MM.1S (cell line): ENCODE data around the gene MED14.

Source experiments
- DNase-seq: peaks from one replicate; pipeline ENCODE4 v3.0.0-alpha.2; 2015
- H2AFZ ChIP-seq: fragments of 300-600 bp; sonication (generic); 2 replicates; pipeline ENCODE4 v1.6.0; 2016; ENCODE audit warnings: antibody characterized with exemption, low read length
- H3F3A ChIP-seq: fragments of 300-600 bp; sonication (generic); 2 replicates; pipeline ENCODE4 v1.6.1; 2016; ENCODE audit warnings: mild to moderate bottlenecking, antibody characterized with exemption, low read length, moderate library complexity, mixed read lengths; ENCODE audit not compliant: insufficient read depth
- H3K27ac ChIP-seq: fragments of 300-600 bp; sonication (generic); 2 replicates; pipeline ENCODE4 v1.5.1; 2016; ENCODE audit warnings: mild to moderate bottlenecking, low read length
- H3K27me3 ChIP-seq: fragments of 300-600 bp; sonication (generic); replicated peaks from 2 replicates; pipeline ENCODE4 v1.6.0; 2016; ENCODE audit warnings: low read length; ENCODE audit not compliant: insufficient read depth
- H3K36me3 ChIP-seq: fragments of 300-600 bp; sonication (generic); replicated peaks from 2 replicates; pipeline ENCODE4 v1.6.1; 2016; ENCODE audit warnings: mild to moderate bottlenecking, low read length, mixed read lengths; ENCODE audit not compliant: insufficient read depth
- H3K4me1 ChIP-seq: fragments of 300-600 bp; sonication (generic); 2 replicates; pipeline ENCODE4 v1.6.1; 2016; ENCODE audit warnings: low read length, mixed read lengths
- H3K4me2 ChIP-seq: fragments of 300-600 bp; sonication (generic); 2 replicates; pipeline ENCODE4 v1.6.0; 2016; ENCODE audit warnings: low read depth, low read length
- H3K4me3 ChIP-seq: fragments of 300-600 bp; sonication (generic); 2 replicates; pipeline ENCODE4 v1.5.1; 2016; ENCODE audit warnings: low read length, mixed read lengths
- H3K79me2 ChIP-seq: fragments of 300-600 bp; sonication (generic); 2 replicates; pipeline ENCODE4 v1.6.1; 2016; ENCODE audit warnings: mixed run types, low read length, mixed read lengths
- H3K9ac ChIP-seq: fragments of 300-600 bp; sonication (generic); 2 replicates; pipeline ENCODE4 v1.6.1; 2016; ENCODE audit warnings: low read length, mixed read lengths
- H3K9me2 ChIP-seq: fragments of 300-600 bp; sonication (generic); replicated peaks from 2 replicates; pipeline ENCODE4 v1.6.1; 2016; ENCODE audit warnings: mild to moderate bottlenecking, low read length, mixed read lengths; ENCODE audit not compliant: insufficient read depth
- H3K9me3 ChIP-seq: fragments of 300-600 bp; sonication (generic); replicated peaks from 2 replicates; pipeline ENCODE4 v1.6.1; 2016; ENCODE audit warnings: mild to moderate bottlenecking, low read length, mixed read lengths; ENCODE audit not compliant: insufficient read depth
- H4K20me1 ChIP-seq: fragments of 300-600 bp; sonication (generic); 2 replicates; pipeline ENCODE4 v1.6.1; 2016; ENCODE audit warnings: mild to moderate bottlenecking, low read length, moderate library complexity, mixed read lengths; ENCODE audit not compliant: insufficient read depth
- CTCF ChIP-seq: fragments of 300-600 bp; sonication (generic); IDR thresholded peaks from 2 replicates; pipeline ENCODE4 v1.5.1; 2016; ENCODE audit warnings: antibody characterized with exemption, low read length, mixed read lengths
- EZH2 ChIP-seq: fragments of 300-600 bp; sonication (generic); optimal IDR thresholded peaks from 2 replicates; pipeline ENCODE3; 2017; ENCODE audit warnings: low read depth, mild to moderate bottlenecking, antibody characterized with exemption, low read length, mixed read lengths
- EZH2phosphoT487 ChIP-seq: fragments of 300-600 bp; sonication (generic); IDR thresholded peaks from 2 replicates; pipeline ENCODE4 v1.6.1; 2018; ENCODE audit warnings: antibody characterized with exemption, low read length

MED14 gene

GRCh38 chrX:40780951-40781350 is 45.6 kb upstream of the MED14 start:
- no peaks in the 10 kb centered on the region for H3K4me1 ChIP-seq

GRCh38 chrX:40780082-40780481 is 44.7 kb upstream of the MED14 start:
- Histone ChIP-seq H3K79me2 (no peaks in the 10 kb centered on the region), H3K27me3 (no peaks in the 10 kb centered on the region), H3K36me3 (no peaks in the 10 kb centered on the region), H3K9ac (no peak overlapping the region), H3K4me3 (no peak overlapping the region), H3K9me3 (no peaks in the 10 kb centered on the region), H3K9me2 (no peaks in the 10 kb centered on the region), H2AFZ (no peak overlapping the region), H3F3A (no peaks in the 10 kb centered on the region), H4K20me1 (no peaks in the 10 kb centered on the region), H3K4me2 (no peak overlapping the region), H3K4me1 (no peaks in the 10 kb centered on the region), H3K27ac (no peak overlapping the region)
- TF ChIP-seq EZH2phosphoT487, result no peak
- no peak for TF ChIP-seq EZH2
- TF ChIP-seq CTCF, result no peak
- no peak for DNase-seq

More at GRCh38 chrX:40780951-40781350, 45.6 kb upstream of the MED14 start:
- Histone ChIP-seq H3K9ac (no peak overlapping the region), H3K79me2 (no peaks in the 10 kb centered on the region), H3K4me3 (no peak overlapping the region), H2AFZ (no peak overlapping the region), H3F3A (no peaks in the 10 kb centered on the region), H3K9me3 (no peaks in the 10 kb centered on the region), H3K4me2 (no peak overlapping the region), H3K9me2 (no peaks in the 10 kb centered on the region), H3K27ac (no peak overlapping the region), H3K36me3 (no peaks in the 10 kb centered on the region), H4K20me1 (no peaks in the 10 kb centered on the region), H3K27me3 (no peaks in the 10 kb centered on the region)
- TF ChIP-seq CTCF (no peak), EZH2 (no peak), EZH2phosphoT487 (no peak)
- no peak for DNase-seq

- TF ChIP-seq EZH2, result no peak
- no peak for TF ChIP-seq EZH2phosphoT487
- no peak for TF ChIP-seq CTCF
- Histone ChIP-seq H3K27ac (no peak overlapping the region), H4K20me1 (no peaks in the 10 kb centered on the region), H3F3A (no peaks in the 10 kb centered on the region), H3K4me1 (no peaks in the 10 kb centered on the region), H3K79me2 (no peaks in the 10 kb centered on the region), H3K36me3 (no peaks in the 10 kb centered on the region), H3K9me2 (no peaks in the 10 kb centered on the region), H2AFZ (no peak overlapping the region), H3K9me3 (no peaks in the 10 kb centered on the region), H3K27me3 (no peaks in the 10 kb centered on the region), H3K9ac (no peak overlapping the region), H3K4me2 (no peak overlapping the region), H3K4me3 (no peak overlapping the region)
- DNase-seq, result no peak
Observed at GRCh38 chrX:40778861-40779575, 43.7 kb upstream of the MED14 start.
